SK-N-SH treated with all-trans-retinoic acid at 6 μM for 48 hours (cell line): ENCODE results near the gene ROBO1.
"Not testable (repeated sequence)": the region's sequence is repeated elsewhere in the genome, so short reads cannot be mapped to it uniquely, and the experiment has no call there.

Experiments
- ATAC-seq: fragments of 200-7000 bp; cut with Tn5 transposase; 3 replicates; pipeline ENCODE4 v1.9.1; 2020; ENCODE audit warnings: mild to moderate bottlenecking, moderate library complexity
- ARNTL ChIP-seq: fragments of 450-650 bp; formaldehyde crosslinking; IDR thresholded peaks from 2 replicates; pipeline ENCODE4 v1.5.0; 2020; ENCODE audit warnings: low read depth, mild to moderate bottlenecking, moderate library complexity, borderline replicate concordance
- CSDC2 ChIP-seq: fragments of 250-450 bp; sonication (Bioruptor Pico); IDR thresholded peaks from 2 replicates; pipeline ENCODE4 v1.5.0; 2020; ENCODE audit warnings: mild to moderate bottlenecking, moderate library complexity
- ESRRG ChIP-seq: fragments of 250-450 bp; sonication (Bioruptor Pico); IDR thresholded peaks from 2 replicates; pipeline ENCODE4 v1.6.1; 2021; ENCODE audit warnings: mild to moderate bottlenecking
- GLIS3 ChIP-seq: fragments of 250-450 bp; sonication (Bioruptor Pico); IDR thresholded peaks from 2 replicates; pipeline ENCODE4 v1.5.0; 2020; ENCODE audit warnings: mild to moderate bottlenecking, moderate library complexity
- ISL1 ChIP-seq: fragments of 250-450 bp; sonication (Bioruptor Pico); IDR thresholded peaks from 2 replicates; pipeline ENCODE4 v2.1.2; 2022; ENCODE audit warnings: mild to moderate bottlenecking, moderate library complexity
- OSR1 ChIP-seq: fragments of 250-450 bp; sonication (Bioruptor Pico); IDR thresholded peaks from 2 replicates; pipeline ENCODE4 v1.8.0; 2022; ENCODE audit warnings: moderate library complexity, mild to moderate bottlenecking, inconsistent platforms
- RARB ChIP-seq: fragments of 250-450 bp; sonication (Bioruptor Pico); IDR thresholded peaks from 2 replicates; pipeline ENCODE4 v1.8.0; 2021; ENCODE audit warnings: mild to moderate bottlenecking, moderate library complexity
- SNAI2 ChIP-seq: fragments of 250-450 bp; sonication (Bioruptor Pico); IDR thresholded peaks from 2 replicates; pipeline ENCODE4 v1.5.0; 2020; ENCODE audit warnings: mild to moderate bottlenecking, moderate library complexity
- TCF4 ChIP-seq: fragments of 250-450 bp; sonication (Bioruptor Pico); IDR thresholded peaks from 2 replicates; pipeline ENCODE4 v1.8.0; 2021; ENCODE audit warnings: mild to moderate bottlenecking, moderate library complexity, borderline replicate concordance
- TOX ChIP-seq: fragments of 250-450 bp; sonication (Bioruptor Pico); IDR thresholded peaks from 2 replicates; pipeline ENCODE4 v1.8.0; 2021; ENCODE audit warnings: mild to moderate bottlenecking, moderate library complexity, borderline replicate concordance
- ZC3H10 ChIP-seq: fragments of 250-450 bp; sonication (Bioruptor Pico); IDR thresholded peaks from 2 replicates; pipeline ENCODE4 v1.5.1; 2021; ENCODE audit warnings: mild to moderate bottlenecking, moderate library complexity
- ZFP3 ChIP-seq: fragments of 250-450 bp; sonication (Bioruptor Pico); IDR thresholded peaks from 2 replicates; pipeline ENCODE4 v1.5.0; 2020; ENCODE audit warnings: mild to moderate bottlenecking, moderate library complexity
- ZFP30 ChIP-seq: fragments of 450-650 bp; formaldehyde crosslinking; IDR thresholded peaks from 2 replicates; pipeline ENCODE4 v1.5.0; 2022; ENCODE audit warnings: mild to moderate bottlenecking, moderate library complexity
- ZNF70 ChIP-seq: fragments of 450-650 bp; formaldehyde crosslinking; IDR thresholded peaks from 2 replicates; pipeline ENCODE4 v1.5.0; 2020; ENCODE audit warnings: mild to moderate bottlenecking, moderate library complexity
- ZNF8 ChIP-seq: fragments of 450-650 bp; formaldehyde crosslinking; IDR thresholded peaks from 2 replicates; pipeline ENCODE4 v1.5.0; 2020; ENCODE audit warnings: mild to moderate bottlenecking, moderate library complexity
- TF ChIP-seq, protein P1 (sequence below): fragments of 250-450 bp; sonication (Bioruptor Pico); IDR thresholded peaks from 2 replicates; pipeline ENCODE4 v1.5.0; 2020; ENCODE audit warnings: mild to moderate bottlenecking, moderate library complexity
- TF ChIP-seq, protein P2 (sequence below): fragments of 250-450 bp; sonication (Bioruptor Pico); IDR thresholded peaks from 2 replicates; pipeline ENCODE4 v1.8.0; 2021; ENCODE audit warnings: low read depth, mild to moderate bottlenecking, moderate library complexity, borderline replicate concordance
- TF ChIP-seq, protein P3 (sequence below): fragments of 250-450 bp; sonication (Bioruptor Pico); IDR thresholded peaks from 2 replicates; pipeline ENCODE4 v1.5.1; 2021; ENCODE audit warnings: mild to moderate bottlenecking, moderate library complexity
- TF ChIP-seq, protein P4 (sequence below): fragments of 250-450 bp; sonication (Bioruptor Pico); IDR thresholded peaks from 2 replicates; pipeline ENCODE4 v1.8.0; 2020; ENCODE audit warnings: mild to moderate bottlenecking, moderate library complexity, borderline replicate concordance

Gene ROBO1

DNA sequence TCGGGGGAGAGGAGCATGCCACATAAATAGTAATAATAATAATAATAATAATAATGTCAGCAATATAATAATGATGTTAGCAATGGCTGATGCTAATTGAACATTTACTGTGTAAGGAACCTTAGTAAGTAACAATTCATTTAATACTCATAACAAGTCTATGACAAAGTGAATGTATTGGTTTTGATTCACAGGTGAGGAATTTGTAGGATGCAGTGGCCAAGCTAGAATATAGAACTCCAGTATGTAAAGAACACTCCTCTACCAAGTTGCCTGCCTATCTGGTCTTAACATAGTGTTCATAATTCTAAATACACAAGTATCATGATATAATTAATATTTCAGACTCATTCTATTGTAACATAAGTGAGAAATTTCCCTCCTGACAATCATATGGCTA is 1016.5 kb downstream of the ROBO1 start:
- TF ChIP-seq ISL1 (CRISPR knock-in tag) (no peak), ZFP3 (CRISPR knock-in tag) (no peak), ARNTL (CRISPR knock-in tag) (no peak), CSDC2 (no peak), ZNF70 (no peak), RARB (no peak), TOX (no peak)
- TF ChIP-seq, protein P1, sequence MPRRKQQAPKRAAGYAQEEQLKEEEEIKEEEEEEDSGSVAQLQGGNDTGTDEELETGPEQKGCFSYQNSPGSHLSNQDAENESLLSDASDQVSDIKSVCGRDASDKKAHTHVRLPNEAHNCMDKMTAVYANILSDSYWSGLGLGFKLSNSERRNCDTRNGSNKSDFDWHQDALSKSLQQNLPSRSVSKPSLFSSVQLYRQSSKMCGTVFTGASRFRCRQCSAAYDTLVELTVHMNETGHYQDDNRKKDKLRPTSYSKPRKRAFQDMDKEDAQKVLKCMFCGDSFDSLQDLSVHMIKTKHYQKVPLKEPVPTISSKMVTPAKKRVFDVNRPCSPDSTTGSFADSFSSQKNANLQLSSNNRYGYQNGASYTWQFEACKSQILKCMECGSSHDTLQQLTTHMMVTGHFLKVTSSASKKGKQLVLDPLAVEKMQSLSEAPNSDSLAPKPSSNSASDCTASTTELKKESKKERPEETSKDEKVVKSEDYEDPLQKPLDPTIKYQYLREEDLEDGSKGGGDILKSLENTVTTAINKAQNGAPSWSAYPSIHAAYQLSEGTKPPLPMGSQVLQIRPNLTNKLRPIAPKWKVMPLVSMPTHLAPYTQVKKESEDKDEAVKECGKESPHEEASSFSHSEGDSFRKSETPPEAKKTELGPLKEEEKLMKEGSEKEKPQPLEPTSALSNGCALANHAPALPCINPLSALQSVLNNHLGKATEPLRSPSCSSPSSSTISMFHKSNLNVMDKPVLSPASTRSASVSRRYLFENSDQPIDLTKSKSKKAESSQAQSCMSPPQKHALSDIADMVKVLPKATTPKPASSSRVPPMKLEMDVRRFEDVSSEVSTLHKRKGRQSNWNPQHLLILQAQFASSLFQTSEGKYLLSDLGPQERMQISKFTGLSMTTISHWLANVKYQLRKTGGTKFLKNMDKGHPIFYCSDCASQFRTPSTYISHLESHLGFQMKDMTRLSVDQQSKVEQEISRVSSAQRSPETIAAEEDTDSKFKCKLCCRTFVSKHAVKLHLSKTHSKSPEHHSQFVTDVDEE, result no peak
- TF ChIP-seq, protein P2, sequence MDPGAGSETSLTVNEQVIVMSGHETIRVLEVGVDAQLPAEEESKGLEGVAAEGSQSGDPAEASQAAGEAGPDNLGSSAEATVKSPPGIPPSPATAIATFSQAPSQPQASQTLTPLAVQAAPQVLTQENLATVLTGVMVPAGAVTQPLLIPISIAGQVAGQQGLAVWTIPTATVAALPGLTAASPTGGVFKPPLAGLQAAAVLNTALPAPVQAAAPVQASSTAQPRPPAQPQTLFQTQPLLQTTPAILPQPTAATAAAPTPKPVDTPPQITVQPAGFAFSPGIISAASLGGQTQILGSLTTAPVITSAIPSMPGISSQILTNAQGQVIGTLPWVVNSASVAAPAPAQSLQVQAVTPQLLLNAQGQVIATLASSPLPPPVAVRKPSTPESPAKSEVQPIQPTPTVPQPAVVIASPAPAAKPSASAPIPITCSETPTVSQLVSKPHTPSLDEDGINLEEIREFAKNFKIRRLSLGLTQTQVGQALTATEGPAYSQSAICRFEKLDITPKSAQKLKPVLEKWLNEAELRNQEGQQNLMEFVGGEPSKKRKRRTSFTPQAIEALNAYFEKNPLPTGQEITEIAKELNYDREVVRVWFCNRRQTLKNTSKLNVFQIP (CRISPR knock-in tag), result no peak
- no peak for ATAC-seq

DNA sequence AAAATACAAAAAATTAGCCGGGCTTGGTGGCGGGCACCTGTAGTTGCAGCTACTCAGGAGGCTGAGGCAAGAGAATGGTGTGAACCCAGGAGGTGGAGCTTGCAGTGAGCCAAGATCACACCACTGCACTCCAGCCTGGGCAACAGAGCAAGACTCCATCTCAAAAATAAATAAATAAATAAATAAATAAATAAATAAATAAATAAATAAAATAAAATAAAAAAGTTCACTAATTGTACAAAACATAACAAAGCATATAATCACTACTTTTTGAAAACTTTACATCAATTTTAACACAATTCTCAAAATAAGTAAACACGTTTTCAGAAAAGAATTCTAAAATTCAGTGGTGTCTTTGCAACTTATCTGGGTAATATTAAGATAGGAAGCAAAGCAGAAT is 1017.5 kb downstream of the ROBO1 start:
- not testable (repeated sequence) for ATAC-seq

DNA sequence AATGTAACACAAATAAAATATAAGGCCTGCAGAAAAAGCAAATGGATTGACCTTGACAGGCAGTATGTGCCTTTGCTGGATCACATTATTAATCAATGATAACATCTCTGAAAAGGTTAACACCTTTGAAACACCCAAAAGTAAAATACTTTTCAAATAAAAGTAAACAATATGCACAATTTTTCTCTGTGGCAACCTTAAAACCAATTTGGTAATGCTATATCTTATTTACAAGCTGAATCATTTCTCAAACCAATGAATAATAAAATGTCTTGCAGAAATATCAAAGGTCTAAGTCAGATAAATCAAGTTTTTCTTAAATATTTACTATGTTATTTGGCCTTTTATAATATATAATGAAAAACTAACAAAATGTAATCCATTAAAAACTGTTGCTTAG is 1018.7 kb downstream of the ROBO1 start:
- TF ChIP-seq CSDC2, result no peak
- TF ChIP-seq ZC3H10 (CRISPR knock-in tag), result no peak
- no peak for TF ChIP-seq ZNF8 (CRISPR knock-in tag)
- TF ChIP-seq SNAI2, result no peak
- TF ChIP-seq, protein P3, sequence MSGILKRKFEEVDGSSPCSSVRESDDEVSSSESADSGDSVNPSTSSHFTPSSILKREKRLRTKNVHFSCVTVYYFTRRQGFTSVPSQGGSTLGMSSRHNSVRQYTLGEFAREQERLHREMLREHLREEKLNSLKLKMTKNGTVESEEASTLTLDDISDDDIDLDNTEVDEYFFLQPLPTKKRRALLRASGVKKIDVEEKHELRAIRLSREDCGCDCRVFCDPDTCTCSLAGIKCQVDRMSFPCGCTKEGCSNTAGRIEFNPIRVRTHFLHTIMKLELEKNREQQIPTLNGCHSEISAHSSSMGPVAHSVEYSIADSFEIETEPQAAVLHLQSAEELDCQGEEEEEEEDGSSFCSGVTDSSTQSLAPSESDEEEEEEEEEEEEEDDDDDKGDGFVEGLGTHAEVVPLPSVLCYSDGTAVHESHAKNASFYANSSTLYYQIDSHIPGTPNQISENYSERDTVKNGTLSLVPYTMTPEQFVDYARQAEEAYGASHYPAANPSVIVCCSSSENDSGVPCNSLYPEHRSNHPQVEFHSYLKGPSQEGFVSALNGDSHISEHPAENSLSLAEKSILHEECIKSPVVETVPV (CRISPR knock-in tag), result no peak
- TF ChIP-seq ESRRG (CRISPR knock-in tag), result no peak
- TF ChIP-seq TCF4 (CRISPR knock-in tag), result no peak
- no peak for ATAC-seq

DNA sequence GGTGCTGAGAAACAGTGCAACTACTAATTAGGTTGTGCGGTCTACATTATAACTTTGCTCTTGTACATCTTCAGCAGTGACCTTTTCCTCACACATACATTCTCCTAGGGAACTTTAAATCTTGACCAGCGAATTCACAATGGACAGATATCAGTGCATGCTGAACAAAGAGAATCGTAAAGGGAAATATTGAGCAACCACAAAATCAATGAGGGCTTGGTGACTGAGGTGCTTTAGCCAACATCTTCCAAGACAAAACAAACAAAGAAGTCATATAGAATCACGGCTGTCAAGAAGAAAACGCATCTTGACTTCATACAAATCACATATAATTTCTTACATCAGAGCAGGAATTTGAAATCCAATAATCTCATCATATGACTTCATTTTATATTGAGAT is 1022.0 kb downstream of the ROBO1 start:
- ATAC-seq, result no peak
- TF ChIP-seq ESRRG (CRISPR knock-in tag), result no peak
- TF ChIP-seq ARNTL (CRISPR knock-in tag), result no peak
- TF ChIP-seq RARB, result no peak
- no peak for TF ChIP-seq GLIS3 (CRISPR knock-in tag)

DNA sequence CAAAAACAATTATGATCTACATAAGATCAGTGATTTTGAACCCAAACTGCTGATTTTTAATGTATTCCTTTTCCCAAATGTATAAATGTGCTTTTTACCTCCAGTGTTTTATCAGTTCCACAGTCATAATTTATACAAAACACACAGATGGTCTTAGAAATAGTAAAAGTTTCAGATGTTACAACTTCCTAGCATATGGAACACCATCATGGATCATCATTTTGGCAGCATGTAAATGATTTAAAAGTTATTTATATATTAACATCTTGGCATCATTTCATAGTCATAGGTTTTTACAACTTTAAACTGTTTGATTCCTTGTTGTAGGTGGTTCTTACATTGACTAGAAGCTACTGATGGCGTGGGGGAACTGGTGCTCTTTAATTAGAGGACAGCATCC is 1025.3 kb downstream of the ROBO1 start:
- no peak for ATAC-seq

DNA sequence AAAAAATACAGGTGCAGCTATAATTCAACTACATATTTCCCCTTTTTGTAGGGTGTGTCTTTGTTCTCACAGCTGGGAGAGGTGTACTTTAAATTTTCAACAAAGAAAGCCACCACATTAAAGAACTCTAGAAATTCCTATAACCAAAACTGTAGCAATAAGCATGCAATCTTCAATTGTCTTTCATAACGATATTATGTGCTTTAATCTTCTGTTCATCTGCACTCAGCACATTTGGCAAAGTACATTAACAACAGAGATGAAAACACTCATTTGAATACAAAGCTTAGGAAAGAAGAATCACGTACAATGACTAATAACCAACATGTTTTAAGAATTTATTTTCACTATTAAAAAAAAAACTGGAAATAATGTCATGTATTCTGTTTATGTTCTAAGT is 1025.8 kb downstream of the ROBO1 start:
- ATAC-seq, result no peak
- TF ChIP-seq, protein P4, sequence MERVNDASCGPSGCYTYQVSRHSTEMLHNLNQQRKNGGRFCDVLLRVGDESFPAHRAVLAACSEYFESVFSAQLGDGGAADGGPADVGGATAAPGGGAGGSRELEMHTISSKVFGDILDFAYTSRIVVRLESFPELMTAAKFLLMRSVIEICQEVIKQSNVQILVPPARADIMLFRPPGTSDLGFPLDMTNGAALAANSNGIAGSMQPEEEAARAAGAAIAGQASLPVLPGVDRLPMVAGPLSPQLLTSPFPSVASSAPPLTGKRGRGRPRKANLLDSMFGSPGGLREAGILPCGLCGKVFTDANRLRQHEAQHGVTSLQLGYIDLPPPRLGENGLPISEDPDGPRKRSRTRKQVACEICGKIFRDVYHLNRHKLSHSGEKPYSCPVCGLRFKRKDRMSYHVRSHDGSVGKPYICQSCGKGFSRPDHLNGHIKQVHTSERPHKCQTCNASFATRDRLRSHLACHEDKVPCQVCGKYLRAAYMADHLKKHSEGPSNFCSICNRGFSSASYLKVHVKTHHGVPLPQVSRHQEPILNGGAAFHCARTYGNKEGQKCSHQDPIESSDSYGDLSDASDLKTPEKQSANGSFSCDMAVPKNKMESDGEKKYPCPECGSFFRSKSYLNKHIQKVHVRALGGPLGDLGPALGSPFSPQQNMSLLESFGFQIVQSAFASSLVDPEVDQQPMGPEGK (CRISPR knock-in tag), result no peak
- TF ChIP-seq ARNTL (CRISPR knock-in tag) (no peak), ZNF70 (no peak), ZFP30 (no peak)
- TF ChIP-seq, protein P3 (CRISPR knock-in tag), result no peak

More for the DNA sequence above, 1025.3 kb downstream of the ROBO1 start:
- TF ChIP-seq TOX (no peak), OSR1 (CRISPR knock-in tag) (no peak), ZNF70 (no peak)
